Gastrocnemius medialis (tissue), 4 donors: ENCODE results near the gene PTPRJ. TPM values are rescaled to one million over a fixed set of nuclear protein-coding genes. Genes with fewer than 3 reads are reported as not detected.
"Not testable (repeated sequence)": the region's sequence is repeated elsewhere in the genome, so short reads cannot be mapped to it uniquely, and the experiment has no call there.

Experiments
- ATAC-seq, 2 donors: fragments of 150-250 bp; one replicate each; pipeline ENCODE4 v1.9.1; 2016
- DNase-seq, 2 donors: peaks; one replicate each; pipeline ENCODE4 v3.0.0-alpha.2; 2019
- H3K27ac ChIP-seq, 4 donors: fragments of 200-600 bp; sonication (generic); 1 replicate in 1 of 4; 2 replicates in 3 of 4; pipeline ENCODE4 v1.5.1; 2016 to 2018; ENCODE audit warnings: mild to moderate bottlenecking in 2 of 4, moderate library complexity in 1 of 4
- H3K27me3 ChIP-seq, 3 donors: fragments of 200-600 bp; sonication (generic) in 2 of 3; 1 replicate in 1 of 3; 2 replicates in 2 of 3; pipeline versions ENCODE4 v1.5.1 to v1.6.0; 2016 to 2019; ENCODE audit warnings: mild to moderate bottlenecking in 1 of 3, moderate library complexity in 1 of 3
- H3K36me3 ChIP-seq, 2 donors: fragments of 200-600 bp; sonication (generic) in 1 of 2; one replicate each; pipeline ENCODE4 v1.5.1; 2017 to 2018
- H3K4me1 ChIP-seq, 2 donors: fragments of 200-600 bp; sonication (generic) in 1 of 2; one replicate each; pipeline ENCODE4 v1.5.1; 2016 to 2017; ENCODE audit warnings: mild to moderate bottlenecking in 2 of 2
- H3K4me3 ChIP-seq, 4 donors: fragments of 200-600 bp; sonication (generic) in 3 of 4; 1 replicate in 1 of 4; 2 replicates in 3 of 4; pipeline ENCODE4 v1.5.1; 2016 to 2019; ENCODE audit warnings: mild to moderate bottlenecking in 2 of 4
- H3K9me3 ChIP-seq, 3 donors: fragments of 200-600 bp; sonication (generic) in 2 of 3; 1 replicate in 1 of 3; 2 replicates in 2 of 3; pipeline ENCODE4 v1.5.1; 2016 to 2019
- POLR2A ChIP-seq, 2 donors: fragments of 450-650 bp; IDR thresholded peaks; one replicate each; pipeline ENCODE4 v1.6.1; 2017; ENCODE audit warnings: antibody characterized with exemption in 2 of 2, mild to moderate bottlenecking in 2 of 2, moderate library complexity in 2 of 2
- in situ Hi-C, 4 donors: fragments of 200-750 bp; cut with MboI; loops; one replicate each; pipeline versions ENCODE4 v1.15.0 to v1.8.0; 2017; ENCODE audit warnings: low sequenced_read_pairs in 4 of 4
- intact Hi-C: fragments of 100-400 bp; cut with DNase I; formaldehyde crosslinking; loops from one replicate; pipeline ENCODE4 v1.15.1; 2023; ENCODE audit warnings: low total_unique reads
- total RNA-seq, 4 donors: library from RNA; depleted of rRNA; stranded (reverse); fragments of >200 nt; gene quantifications; one replicate each; pipeline versions ENCODE4 v1.1.0 to v1.2.3, GENCODE V29; 2016
- TF ChIP-seq, protein P1 (sequence below), 5 experiments: fragments of 450-650 bp in 3 of 5; fragments of 200-600 bp in 2 of 5; sonication (generic) in 2 of 5; IDR thresholded peaks in 4 of 5; conservative IDR thresholded peaks in 1 of 5; 1 replicate in 4 of 5; 2 replicates in 1 of 5; pipeline ENCODE4 v1.5.1; 2016 to 2019; ENCODE audit warnings: antibody characterized with exemption in 5 of 5, mild to moderate bottlenecking in 3 of 5, moderate library complexity in 3 of 5

PTPRJ gene
- total RNA-seq, 4 donors from 2014 or later = 5.4 to 9.0 (median 5.6) TPM

DNA sequence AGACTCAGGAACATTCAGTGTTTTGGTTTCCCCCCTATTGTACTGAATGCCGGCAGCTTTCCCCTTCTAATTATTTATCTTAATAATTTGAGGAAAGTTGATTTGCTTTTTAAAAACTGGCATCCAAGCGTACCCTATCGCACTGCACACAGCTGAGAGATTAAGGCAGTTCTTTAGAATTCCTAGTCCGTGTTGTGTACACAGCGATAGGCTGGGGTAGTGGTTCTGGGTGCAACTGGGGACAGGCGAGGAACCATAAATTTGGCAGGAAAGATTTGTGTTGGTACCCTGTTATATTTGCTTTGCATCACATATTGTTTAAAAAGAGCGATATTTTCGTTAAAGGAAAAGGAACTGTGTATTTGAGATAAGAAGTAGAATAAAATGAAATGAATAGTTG, 39.2 kb downstream of the PTPRJ start:
- Histone ChIP-seq H3K36me3 (no peaks in the 10 kb centered on the region), H3K27ac (no peak overlapping the region), H3K27me3 (no peaks in the 10 kb centered on the region), H3K9me3 (no peaks in the 10 kb centered on the region), H3K4me3 (no peak overlapping the region), H3K4me1 (peaks cover 6 to 7% of the 10 kb centered on the region in 2 donors)
- no peak for ATAC-seq
- intact Hi-C loops (no loop called here), in situ Hi-C loops (no loop called here)
- no peak for TF ChIP-seq POLR2A (IDR thresholded peaks at IDR 0.05)
- TF ChIP-seq, protein P1, sequence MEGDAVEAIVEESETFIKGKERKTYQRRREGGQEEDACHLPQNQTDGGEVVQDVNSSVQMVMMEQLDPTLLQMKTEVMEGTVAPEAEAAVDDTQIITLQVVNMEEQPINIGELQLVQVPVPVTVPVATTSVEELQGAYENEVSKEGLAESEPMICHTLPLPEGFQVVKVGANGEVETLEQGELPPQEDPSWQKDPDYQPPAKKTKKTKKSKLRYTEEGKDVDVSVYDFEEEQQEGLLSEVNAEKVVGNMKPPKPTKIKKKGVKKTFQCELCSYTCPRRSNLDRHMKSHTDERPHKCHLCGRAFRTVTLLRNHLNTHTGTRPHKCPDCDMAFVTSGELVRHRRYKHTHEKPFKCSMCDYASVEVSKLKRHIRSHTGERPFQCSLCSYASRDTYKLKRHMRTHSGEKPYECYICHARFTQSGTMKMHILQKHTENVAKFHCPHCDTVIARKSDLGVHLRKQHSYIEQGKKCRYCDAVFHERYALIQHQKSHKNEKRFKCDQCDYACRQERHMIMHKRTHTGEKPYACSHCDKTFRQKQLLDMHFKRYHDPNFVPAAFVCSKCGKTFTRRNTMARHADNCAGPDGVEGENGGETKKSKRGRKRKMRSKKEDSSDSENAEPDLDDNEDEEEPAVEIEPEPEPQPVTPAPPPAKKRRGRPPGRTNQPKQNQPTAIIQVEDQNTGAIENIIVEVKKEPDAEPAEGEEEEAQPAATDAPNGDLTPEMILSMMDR (IDR thresholded peaks at IDR 0.05 in 4 of 5, conservative IDR thresholded peaks at IDR 0.05 in 1 of 5) = no peak
- DNase-seq = no peak

DNA sequence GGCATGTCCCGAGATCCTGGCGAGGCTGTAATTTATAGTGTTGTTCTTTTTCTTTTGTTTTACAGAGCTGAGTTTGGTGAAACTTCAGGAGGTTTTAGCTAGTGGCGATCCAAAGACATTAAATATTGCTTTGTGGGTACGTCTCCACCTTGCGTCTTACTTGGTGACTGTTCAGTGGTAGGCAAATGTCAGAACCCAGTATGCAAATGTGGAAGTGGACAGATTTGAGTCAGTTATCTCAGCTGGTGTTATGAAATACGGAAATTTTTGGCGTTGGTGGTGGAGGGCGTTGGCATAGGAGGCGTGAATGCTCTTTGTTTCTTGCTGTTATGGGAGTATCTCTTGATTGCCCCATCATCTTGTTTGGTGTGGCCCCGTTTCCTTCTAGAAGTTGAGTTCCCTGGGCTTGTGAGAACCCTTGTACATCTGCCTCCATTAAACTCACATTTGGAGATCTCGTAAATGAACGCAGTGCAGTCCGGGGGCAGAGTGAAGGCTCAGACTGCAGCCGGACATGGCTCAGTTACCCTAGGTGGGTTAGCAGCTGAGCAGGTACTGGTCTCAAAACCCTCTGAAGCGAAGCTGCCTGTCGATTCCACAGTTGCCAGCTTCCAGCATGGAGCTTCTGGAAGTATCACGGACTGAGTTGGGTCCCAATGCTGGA, 39.9 kb downstream of the PTPRJ start:
- Histone ChIP-seq H3K4me3 (no peak overlapping the region), H3K27me3 (no peaks in the 10 kb centered on the region), H3K4me1 (peaks cover 13 to 14% of the 10 kb centered on the region in 2 donors), H3K9me3 (no peaks in the 10 kb centered on the region), H3K36me3 (no peaks in the 10 kb centered on the region), H3K27ac (no peak overlapping the region)
- ATAC-seq = no peak
- TF ChIP-seq POLR2A (IDR thresholded peaks at IDR 0.05) = no peak
- TF ChIP-seq, protein P1 (IDR thresholded peaks at IDR 0.05 in 4 of 5, conservative IDR thresholded peaks at IDR 0.05 in 1 of 5) = no peak
- intact Hi-C loops (no loop called here), in situ Hi-C loops (no loop called here)
- no peak for DNase-seq

DNA sequence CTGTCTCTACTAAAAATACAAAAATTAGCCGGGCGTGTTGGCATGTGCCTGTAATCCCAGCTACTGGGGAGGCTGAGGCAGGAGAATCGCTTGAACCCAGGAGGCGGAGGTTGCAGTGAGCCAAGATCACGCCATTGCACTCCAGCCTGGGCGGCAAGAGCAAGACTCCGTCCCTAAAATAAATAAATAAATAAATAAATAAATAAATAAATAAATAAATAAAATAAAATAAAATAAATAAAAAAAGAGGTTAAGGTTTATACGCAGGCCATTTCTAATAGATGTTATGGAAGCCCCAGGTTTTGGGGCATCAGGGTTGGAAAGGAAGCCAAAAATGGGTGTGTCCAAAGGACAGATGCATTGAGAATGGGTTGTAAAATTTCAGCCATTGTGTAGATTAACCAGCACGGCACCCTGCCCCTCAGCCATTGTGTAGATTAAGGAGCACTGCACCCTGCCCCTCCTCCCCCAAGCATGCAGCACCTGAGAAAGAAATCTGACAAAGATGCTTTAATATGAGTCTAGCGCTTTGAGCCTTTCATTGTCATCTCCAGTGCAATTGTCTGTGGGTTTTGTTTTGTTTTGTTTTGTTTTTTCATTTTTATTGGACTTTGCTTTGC, 41.0 kb downstream of the PTPRJ start:
- H3K9me3 ChIP-seq, DNase-seq, ATAC-seq, H3K27ac ChIP-seq, H3K4me3 ChIP-seq, intact Hi-C loops, H3K27me3 ChIP-seq, in situ Hi-C loops, H3K36me3 ChIP-seq: not testable (repeated sequence)
- peaks cover 14 to 16% of the 10 kb centered on the region in 2 donors for H3K4me1 ChIP-seq

DNA sequence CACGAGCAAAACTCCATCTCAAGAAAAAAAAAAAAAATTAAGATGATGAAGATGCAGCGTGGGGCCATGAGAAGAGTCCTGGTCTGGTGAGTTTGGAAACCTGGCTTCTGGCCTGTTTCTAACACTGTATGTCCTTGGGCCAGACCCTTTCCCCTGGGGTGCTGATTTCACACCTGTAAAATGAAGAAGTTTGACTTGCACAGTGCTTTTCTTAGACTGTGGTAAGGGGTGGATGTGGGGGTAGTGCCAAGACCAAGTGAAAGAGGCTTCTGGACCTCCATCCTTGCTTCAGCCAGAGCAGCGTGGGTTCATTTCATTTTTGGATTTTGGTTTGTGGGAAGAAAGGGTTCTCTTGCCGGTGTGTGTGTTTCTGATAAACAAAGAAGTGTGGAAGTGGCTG, 42.1 kb downstream of the PTPRJ start:
- in situ Hi-C loops = no loop called here
- Histone ChIP-seq H3K27ac (no peak overlapping the region), H3K9me3 (no peaks in the 10 kb centered on the region), H3K4me3 (no peak overlapping the region), H3K27me3 (no peaks in the 10 kb centered on the region), H3K4me1 (peaks cover 14 to 16% of the 10 kb centered on the region in 2 donors), H3K36me3 (no peaks in the 10 kb centered on the region)
- DNase-seq = no peak
- intact Hi-C loops = no loop called here
- ATAC-seq = no peak
- no peak for TF ChIP-seq POLR2A (IDR thresholded peaks at IDR 0.05)
- TF ChIP-seq, protein P1 (IDR thresholded peaks at IDR 0.05 in 4 of 5, conservative IDR thresholded peaks at IDR 0.05 in 1 of 5) = no peak

DNA sequence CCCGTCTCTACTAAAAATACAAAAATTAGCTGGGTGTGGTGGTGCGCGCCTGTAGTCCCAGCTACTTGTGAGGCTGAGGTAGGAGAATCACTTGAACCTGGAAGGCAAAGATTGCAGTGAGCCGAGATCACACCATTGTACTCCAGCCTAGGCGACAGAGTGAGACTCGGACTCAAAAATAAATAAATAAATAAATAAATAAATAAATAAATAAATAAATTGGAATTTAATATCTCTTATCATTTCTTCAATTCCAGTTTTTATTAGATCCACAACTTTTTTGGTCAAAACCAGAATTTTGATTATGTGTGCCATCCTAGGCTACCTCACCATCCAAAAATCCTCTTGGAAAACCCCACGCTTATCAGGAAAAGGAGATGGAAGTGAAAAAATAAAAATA, 43.2 kb downstream of the PTPRJ start:
- in situ Hi-C loops, DNase-seq, H3K9me3 ChIP-seq, intact Hi-C loops, H3K27me3 ChIP-seq, H3K27ac ChIP-seq, H3K4me3 ChIP-seq, H3K36me3 ChIP-seq, ATAC-seq: not testable (repeated sequence)
- H3K4me1 ChIP-seq = peaks cover 14 to 16% of the 10 kb centered on the region in 2 donors
